ENCODE measurements around the gene PPP1R1C. TPM values are rescaled to one million over a fixed set of nuclear protein-coding genes. Genes with fewer than 3 reads are reported as not detected.

PPP1R1C gene
- total and polyA plus RNA-seq, 2 donors from 2014 or later, result 2.5 TPM

DNA sequence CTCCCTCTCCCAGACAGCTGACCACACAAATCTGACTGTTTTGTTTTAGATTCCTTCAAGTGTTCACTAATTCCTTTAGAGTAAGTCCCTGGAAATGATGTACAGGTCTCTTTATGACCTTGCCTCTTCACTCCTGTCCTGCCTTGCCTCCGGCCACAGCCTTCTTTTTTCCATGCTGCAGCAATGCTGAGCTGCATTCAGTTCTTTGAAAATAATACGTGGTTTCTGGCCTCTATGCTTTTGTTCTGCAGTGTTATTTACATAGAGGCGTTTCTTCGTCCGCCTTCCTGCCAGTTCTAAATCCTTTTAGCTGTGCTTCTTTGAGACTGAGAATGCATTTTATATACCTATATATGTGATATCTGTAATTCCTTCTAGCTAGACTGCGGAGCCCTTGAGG is 87.2 kb downstream of the PPP1R1C start:
- no peak overlapping the region for H3K4me3 ChIP-seq (ENCODE audit: low read length in 3 of 3)
- intact Hi-C loops (cut with DNase I), result loop anchor here (10.0 kb wide), 1 partner anchor 328 kb away; no protein-coding TSS in a partner anchor
- H3K27ac ChIP-seq (ENCODE audit: low read depth in 2 of 2, low read length in 2 of 2), result no peak overlapping the region
- FAIRE-seq (no peak), DNase-seq (no peak)
- H3K9ac ChIP-seq (ENCODE audit: low read length in 3 of 3), result no peak overlapping the region
- no peaks in the 10 kb centered on the region for H3K9me3 ChIP-seq (ENCODE audit: control insufficient read depth in 2 of 3, insufficient read depth in 1 of 3, low read length in 3 of 3)
- H3K27me3 ChIP-seq (ENCODE audit: control insufficient read depth, insufficient read depth, low read length), result no peaks in the 10 kb centered on the region
- H3K4me1 ChIP-seq (ENCODE audit: control insufficient read depth in 2 of 3, insufficient read depth in 2 of 3, low read depth in 1 of 3, low read length in 3 of 3), result peaks cover 0 to 2% (median 0%) of the 10 kb centered on the region in 3 donors
- TF ChIP-seq, protein P1, sequence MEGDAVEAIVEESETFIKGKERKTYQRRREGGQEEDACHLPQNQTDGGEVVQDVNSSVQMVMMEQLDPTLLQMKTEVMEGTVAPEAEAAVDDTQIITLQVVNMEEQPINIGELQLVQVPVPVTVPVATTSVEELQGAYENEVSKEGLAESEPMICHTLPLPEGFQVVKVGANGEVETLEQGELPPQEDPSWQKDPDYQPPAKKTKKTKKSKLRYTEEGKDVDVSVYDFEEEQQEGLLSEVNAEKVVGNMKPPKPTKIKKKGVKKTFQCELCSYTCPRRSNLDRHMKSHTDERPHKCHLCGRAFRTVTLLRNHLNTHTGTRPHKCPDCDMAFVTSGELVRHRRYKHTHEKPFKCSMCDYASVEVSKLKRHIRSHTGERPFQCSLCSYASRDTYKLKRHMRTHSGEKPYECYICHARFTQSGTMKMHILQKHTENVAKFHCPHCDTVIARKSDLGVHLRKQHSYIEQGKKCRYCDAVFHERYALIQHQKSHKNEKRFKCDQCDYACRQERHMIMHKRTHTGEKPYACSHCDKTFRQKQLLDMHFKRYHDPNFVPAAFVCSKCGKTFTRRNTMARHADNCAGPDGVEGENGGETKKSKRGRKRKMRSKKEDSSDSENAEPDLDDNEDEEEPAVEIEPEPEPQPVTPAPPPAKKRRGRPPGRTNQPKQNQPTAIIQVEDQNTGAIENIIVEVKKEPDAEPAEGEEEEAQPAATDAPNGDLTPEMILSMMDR (IDR thresholded peaks at IDR 0.05; ENCODE audit: borderline replicate concordance, extremely low read depth, insufficient read depth), result no peak
- H3K36me3 ChIP-seq (ENCODE audit: control insufficient read depth in 2 of 3, insufficient read depth in 3 of 3, low read length in 3 of 3), result no peaks in the 10 kb centered on the region

DNA sequence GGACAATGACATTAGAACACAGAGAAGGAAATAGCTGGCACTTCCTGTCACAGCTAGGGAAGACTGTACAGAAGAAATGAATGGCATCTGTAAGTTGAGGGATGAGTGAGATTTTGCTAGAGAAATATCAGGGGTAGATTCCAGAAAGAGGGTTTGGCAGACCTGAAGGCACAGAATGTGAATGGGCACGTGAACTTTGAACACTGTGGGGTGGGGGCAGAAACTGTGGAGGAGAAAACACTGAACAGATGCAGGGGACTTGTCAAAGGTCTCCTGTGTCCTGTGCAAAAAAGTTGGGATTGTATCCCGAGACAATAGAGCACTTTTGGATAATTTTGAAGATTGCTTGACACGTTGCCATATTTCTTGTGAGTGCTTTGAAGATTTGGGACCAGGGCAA is 88.0 kb downstream of the PPP1R1C start:
- DNase-seq (no peak), FAIRE-seq (no peak)
- intact Hi-C loops (cut with DNase I), result loop anchor here (10.0 kb wide), 1 partner anchor 329 kb away; no protein-coding TSS in a partner anchor
- Histone ChIP-seq H3K9ac (ENCODE audit: low read length in 3 of 3) (no peak overlapping the region), H3K9me3 (ENCODE audit: control insufficient read depth in 2 of 3, insufficient read depth in 1 of 3, low read length in 3 of 3) (no peaks in the 10 kb centered on the region), H3K27me3 (ENCODE audit: control insufficient read depth, insufficient read depth, low read length) (no peaks in the 10 kb centered on the region), H3K4me3 (ENCODE audit: low read length in 3 of 3) (no peak overlapping the region), H3K36me3 (ENCODE audit: control insufficient read depth in 2 of 3, insufficient read depth in 3 of 3, low read length in 3 of 3) (no peaks in the 10 kb centered on the region), H3K4me1 (ENCODE audit: control insufficient read depth in 2 of 3, insufficient read depth in 2 of 3, low read depth in 1 of 3, low read length in 3 of 3) (peaks cover 0 to 2% (median 0%) of the 10 kb centered on the region in 3 donors), H3K27ac (ENCODE audit: low read depth in 2 of 2, low read length in 2 of 2) (no peak overlapping the region)
- TF ChIP-seq, protein P1 (IDR thresholded peaks at IDR 0.05; ENCODE audit: borderline replicate concordance, extremely low read depth, insufficient read depth), result no peak

DNA sequence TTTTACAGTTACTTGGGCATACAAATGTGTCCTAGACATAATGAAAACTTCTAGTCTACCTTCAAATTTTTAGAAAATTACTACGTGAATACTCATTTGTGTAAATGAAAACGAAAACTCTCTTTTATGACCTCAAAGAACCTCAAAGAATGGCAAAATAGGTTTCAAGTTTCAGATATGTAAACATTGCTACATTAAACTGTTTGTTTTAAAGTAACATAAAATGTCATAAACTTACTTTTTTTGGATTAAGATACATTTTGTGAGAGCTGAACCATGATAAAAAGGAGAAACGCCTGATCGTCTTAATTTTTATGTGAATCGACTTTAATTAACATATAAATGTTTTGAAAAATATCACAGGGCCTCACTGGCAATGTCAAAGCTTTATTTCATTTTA is 91.4 kb downstream of the PPP1R1C start:
- H3K4me3 ChIP-seq (ENCODE audit: low read length in 3 of 3), result no peak overlapping the region
- H3K9me3 ChIP-seq (ENCODE audit: control insufficient read depth in 2 of 3, insufficient read depth in 1 of 3, low read length in 3 of 3), result no peaks in the 10 kb centered on the region
- no peaks in the 10 kb centered on the region for H3K27me3 ChIP-seq (ENCODE audit: control insufficient read depth, insufficient read depth, low read length)
- intact Hi-C loops (cut with DNase I), result loop anchor here (10.0 kb wide), 1 partner anchor 332 kb away; no protein-coding TSS in a partner anchor
- no peak overlapping the region for H3K9ac ChIP-seq (ENCODE audit: low read length in 3 of 3)
- FAIRE-seq (no peak), DNase-seq (no peak)
- H3K4me1 ChIP-seq (ENCODE audit: control insufficient read depth in 2 of 3, insufficient read depth in 2 of 3, low read depth in 1 of 3, low read length in 3 of 3), result peaks cover 0 to 2% (median 0%) of the 10 kb centered on the region in 3 donors
- TF ChIP-seq, protein P1 (IDR thresholded peaks at IDR 0.05; ENCODE audit: borderline replicate concordance, extremely low read depth, insufficient read depth), result no peak
- no peaks in the 10 kb centered on the region for H3K36me3 ChIP-seq (ENCODE audit: control insufficient read depth in 2 of 3, insufficient read depth in 3 of 3, low read length in 3 of 3)
- H3K27ac ChIP-seq (ENCODE audit: low read depth in 2 of 2, low read length in 2 of 2), result no peak overlapping the region

All from kidney (tissue), 14 donors.